DND-41 (cell line): ENCODE data around the gene SPAG16.

Experiments
- CTCF ChIP-seq: IDR thresholded peaks from 2 replicates; pipeline ENCODE4 v1.5.1; 2012; ENCODE audit warnings: borderline replicate concordance, low read length, moderate library complexity, mild to moderate bottlenecking; ENCODE audit not compliant: poor library complexity, severe bottlenecking; ENCODE audit errors: extremely low read depth
- EZH2 ChIP-seq: IDR thresholded peaks from 3 replicates; pipeline ENCODE4 v1.6.1; 2012; ENCODE audit warnings: borderline replicate concordance, low read depth, mild to moderate bottlenecking, moderate library complexity, low read length, inconsistent platforms; ENCODE audit not compliant: severe bottlenecking

GRCh38 chr2:213959589-213959988 lies 675.3 kb downstream of the SPAG16 start:
- TF ChIP-seq EZH2 (no peak), CTCF (no peak)
